ENCODE results near the gene LMAN2L. TPM values are rescaled to one million over a fixed set of nuclear protein-coding genes. Genes with fewer than 3 reads are reported as not detected.

The LMAN2L gene
- total RNA-seq, 2 experiments from 2014 or later: 1.1 to 1.8 TPM

- ATAC-seq (ENCODE audit: poor library complexity) (no peak), DNase-seq (no peak)
- ChIA-PET CTCF (no interaction called here), POLR2A (no interaction called here)
- no peaks in the 10 kb centered on the region for H3K27me3 Mint-ChIP-seq
- H3K4me1 Mint-ChIP-seq (ENCODE audit: low read depth): peaks cover 30% of the 10 kb centered on the region
- Histone ChIP-seq H3K36me3 (ENCODE audit: insufficient read depth, low read length) (no peaks in the 10 kb centered on the region), H3K4me1 (ENCODE audit: insufficient read depth, low read length) (peaks cover 33% of the 10 kb centered on the region), H3K9me3 (ENCODE audit: control insufficient read depth in 1 of 2, insufficient read depth in 1 of 2, low read length in 2 of 2) (no peaks in the 10 kb centered on the region), H3K27ac (ENCODE audit: low read depth in 1 of 2, low read length in 2 of 2) (no peak overlapping the region), H3K27me3 (ENCODE audit: control insufficient read depth in 1 of 2, insufficient read depth in 2 of 2, low read length in 2 of 2) (no peaks in the 10 kb centered on the region), H3K4me3 (ENCODE audit: low read length) (no peak overlapping the region)
- no peak overlapping the region for H3K27ac Mint-ChIP-seq
- no peaks in the 10 kb centered on the region for H3K9me3 Mint-ChIP-seq
- TF ChIP-seq, protein P1, sequence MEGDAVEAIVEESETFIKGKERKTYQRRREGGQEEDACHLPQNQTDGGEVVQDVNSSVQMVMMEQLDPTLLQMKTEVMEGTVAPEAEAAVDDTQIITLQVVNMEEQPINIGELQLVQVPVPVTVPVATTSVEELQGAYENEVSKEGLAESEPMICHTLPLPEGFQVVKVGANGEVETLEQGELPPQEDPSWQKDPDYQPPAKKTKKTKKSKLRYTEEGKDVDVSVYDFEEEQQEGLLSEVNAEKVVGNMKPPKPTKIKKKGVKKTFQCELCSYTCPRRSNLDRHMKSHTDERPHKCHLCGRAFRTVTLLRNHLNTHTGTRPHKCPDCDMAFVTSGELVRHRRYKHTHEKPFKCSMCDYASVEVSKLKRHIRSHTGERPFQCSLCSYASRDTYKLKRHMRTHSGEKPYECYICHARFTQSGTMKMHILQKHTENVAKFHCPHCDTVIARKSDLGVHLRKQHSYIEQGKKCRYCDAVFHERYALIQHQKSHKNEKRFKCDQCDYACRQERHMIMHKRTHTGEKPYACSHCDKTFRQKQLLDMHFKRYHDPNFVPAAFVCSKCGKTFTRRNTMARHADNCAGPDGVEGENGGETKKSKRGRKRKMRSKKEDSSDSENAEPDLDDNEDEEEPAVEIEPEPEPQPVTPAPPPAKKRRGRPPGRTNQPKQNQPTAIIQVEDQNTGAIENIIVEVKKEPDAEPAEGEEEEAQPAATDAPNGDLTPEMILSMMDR (IDR thresholded peaks at IDR 0.05): no peak
- intact Hi-C loops (cut with DNase I, micrococcal nuclease): no loop called here
- H3K36me3 Mint-ChIP-seq (ENCODE audit: low read depth): no peaks in the 10 kb centered on the region
- H3K4me3 Mint-ChIP-seq: no peak overlapping the region
Measured at GRCh38 chr2:96757477-96757860, 17.6 kb upstream of the LMAN2L start.

- H3K4me1 Mint-ChIP-seq (ENCODE audit: low read depth): peaks cover 25% of the 10 kb centered on the region
- no peaks in the 10 kb centered on the region for H3K36me3 Mint-ChIP-seq (ENCODE audit: low read depth)
- no peaks in the 10 kb centered on the region for H3K9me3 Mint-ChIP-seq
- ChIA-PET CTCF (interaction anchor here (1.2 kb wide), 1 partner anchor 44 kb away, joined by 4 read pairs; no protein-coding TSS in a partner anchor), POLR2A (interaction anchor here (0.6 kb wide), 1 partner anchor 324 kb away, joined by 3 read pairs; no protein-coding TSS in a partner anchor)
- no peak for ATAC-seq (ENCODE audit: poor library complexity)
- Histone ChIP-seq H3K4me1 (ENCODE audit: insufficient read depth, low read length) (peaks cover 27% of the 10 kb centered on the region), H3K27ac (ENCODE audit: low read depth in 1 of 2, low read length in 2 of 2) (no peak overlapping the region), H3K27me3 (ENCODE audit: control insufficient read depth in 1 of 2, insufficient read depth in 2 of 2, low read length in 2 of 2) (no peaks in the 10 kb centered on the region), H3K9me3 (ENCODE audit: control insufficient read depth in 1 of 2, insufficient read depth in 1 of 2, low read length in 2 of 2) (no peaks in the 10 kb centered on the region), H3K4me3 (ENCODE audit: low read length) (no peak overlapping the region), H3K36me3 (ENCODE audit: insufficient read depth, low read length) (no peaks in the 10 kb centered on the region)
- intact Hi-C loops (cut with DNase I, micrococcal nuclease): no loop called here
- DNase-seq: no peak
- no peaks in the 10 kb centered on the region for H3K27me3 Mint-ChIP-seq
- no peak overlapping the region for H3K27ac Mint-ChIP-seq
- H3K4me3 Mint-ChIP-seq: no peak overlapping the region
- TF ChIP-seq, protein P1 (IDR thresholded peaks at IDR 0.05): no peak
Measured at GRCh38 chr2:96756788-96757476, 17.1 kb upstream of the LMAN2L start.

GRCh38 chr2:96754317-96754716 is 14.5 kb upstream of the LMAN2L start:
- no peaks in the 10 kb centered on the region for H3K36me3 ChIP-seq (ENCODE audit: insufficient read depth, low read length)
- ChIA-PET POLR2A (no interaction called here), CTCF (interaction anchor here (1.2 kb wide), 1 partner anchor 9 kb away, joined by 3 read pairs; no protein-coding TSS in a partner anchor)
- no peak overlapping the region for H3K4me3 ChIP-seq (ENCODE audit: low read length)
- no peaks in the 10 kb centered on the region for H3K36me3 Mint-ChIP-seq (ENCODE audit: low read depth)
- no peak overlapping the region for H3K4me3 Mint-ChIP-seq
- no peak overlapping the region for H3K27ac Mint-ChIP-seq
- no peaks in the 10 kb centered on the region for H3K9me3 ChIP-seq (ENCODE audit: control insufficient read depth in 1 of 2, insufficient read depth in 1 of 2, low read length in 2 of 2)
- intact Hi-C loops (cut with DNase I, micrococcal nuclease): no loop called here
- no peak overlapping the region for H3K27ac ChIP-seq (ENCODE audit: low read depth in 1 of 2, low read length in 2 of 2)
- H3K9me3 Mint-ChIP-seq: no peaks in the 10 kb centered on the region
- ATAC-seq (ENCODE audit: poor library complexity) (no peak), DNase-seq (no peak)
- no peaks in the 10 kb centered on the region for H3K27me3 Mint-ChIP-seq
- H3K4me1 ChIP-seq (ENCODE audit: insufficient read depth, low read length): peaks cover 5% of the 10 kb centered on the region
- TF ChIP-seq, protein P1 (IDR thresholded peaks at IDR 0.05): no peak
- no peaks in the 10 kb centered on the region for H3K27me3 ChIP-seq (ENCODE audit: control insufficient read depth in 1 of 2, insufficient read depth in 2 of 2, low read length in 2 of 2)
- peaks cover 3% of the 10 kb centered on the region for H3K4me1 Mint-ChIP-seq (ENCODE audit: low read depth)
